Subcutaneous abdominal adipose tissue (tissue), 5 donors: ENCODE measurements around the gene HOXC13.

Experiments
- H3K27ac ChIP-seq: one replicate; pipeline ENCODE4 v1.7.0; 2013; ENCODE audit warnings: low read depth, mild to moderate bottlenecking, inconsistent platforms, low read length, moderate library complexity
- H3K27me3 ChIP-seq, 5 donors: one replicate each; pipeline ENCODE4 v1.7.0; 2013; ENCODE audit warnings: low read length in 5 of 5, inconsistent platforms in 1 of 5; ENCODE audit not compliant: control insufficient read depth in 5 of 5, insufficient read depth in 4 of 5
- H3K36me3 ChIP-seq, 5 donors: one replicate each; pipeline ENCODE4 v1.7.0; 2013; ENCODE audit warnings: low read length in 5 of 5; ENCODE audit not compliant: control insufficient read depth in 5 of 5, insufficient read depth in 5 of 5
- H3K4me1 ChIP-seq, 5 donors: one replicate each; pipeline ENCODE4 v1.7.0; 2013; ENCODE audit warnings: low read length in 5 of 5, mild to moderate bottlenecking in 3 of 5, moderate library complexity in 1 of 5; ENCODE audit not compliant: control insufficient read depth in 5 of 5, insufficient read depth in 5 of 5
- H3K4me3 ChIP-seq, 5 donors: one replicate each; pipeline ENCODE4 v1.7.0; 2013; ENCODE audit warnings: low read length in 5 of 5, low read depth in 1 of 5
- H3K9ac ChIP-seq, 5 donors: one replicate each; pipeline ENCODE4 v1.7.0; 2013; ENCODE audit warnings: low read length in 5 of 5, mild to moderate bottlenecking in 4 of 5, moderate library complexity in 3 of 5
- H3K9me3 ChIP-seq, 5 donors: one replicate each; pipeline ENCODE4 v1.7.0; 2013; ENCODE audit warnings: low read length in 5 of 5; ENCODE audit not compliant: control insufficient read depth in 5 of 5
- donor health status: healthy.
- donor health status: healthy.
- donor health status: healthy.
- donor health status: healthy.
- donor health status: healthy.

HOXC13 gene

DNA sequence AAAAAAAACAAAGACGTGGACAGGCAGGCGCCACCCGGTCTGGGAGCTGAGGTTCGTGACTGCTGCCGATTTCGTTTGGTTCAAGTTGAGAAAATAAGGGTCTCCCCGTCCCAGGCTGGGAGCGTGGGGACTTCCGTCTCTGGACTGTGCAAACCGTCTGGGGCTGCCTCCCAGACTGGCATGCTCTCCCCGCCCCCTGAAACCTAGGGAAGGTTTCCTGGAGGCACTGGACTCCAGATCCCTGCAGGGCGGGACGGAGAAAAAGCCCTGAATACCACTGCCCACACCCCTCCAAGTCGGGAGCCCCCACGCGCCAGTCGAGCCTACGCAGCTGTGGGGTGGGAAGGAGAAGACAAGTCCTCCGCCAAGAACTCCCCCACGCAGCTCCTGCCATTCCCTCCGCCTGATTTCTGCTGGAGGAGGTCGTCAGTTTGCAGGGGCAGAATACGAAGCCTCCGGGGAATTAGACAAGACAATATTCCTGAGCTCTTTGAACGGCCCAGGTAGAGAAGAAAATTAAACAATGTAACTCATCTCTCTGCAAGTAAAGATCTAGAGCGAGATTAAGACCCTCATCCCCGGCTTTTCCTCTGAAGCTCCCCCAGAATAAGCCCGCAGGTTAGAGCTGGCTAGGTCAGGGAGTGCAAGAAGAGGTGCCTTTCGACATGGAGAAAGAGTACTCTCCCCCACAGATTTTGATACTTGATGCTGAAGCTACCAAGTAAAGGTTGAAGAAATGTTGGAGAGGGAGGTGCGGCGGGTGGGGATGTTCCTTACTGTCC is 10.4 kb upstream of the HOXC13 start:
- no peak overlapping the region for H3K9ac ChIP-seq
- no peaks in the 10 kb centered on the region for H3K36me3 ChIP-seq
- H3K4me1 ChIP-seq, result peaks cover 0 to 9% (median 0%) of the 10 kb centered on the region in 5 donors
- peaks cover 67 to 97% (median 79%) of the 10 kb centered on the region in 5 donors for H3K27me3 ChIP-seq
- no peak overlapping the region for H3K27ac ChIP-seq
- H3K4me3 ChIP-seq, result no peak overlapping the region
- peaks cover 0 to 3% (median 0%) of the 10 kb centered on the region in 5 donors for H3K9me3 ChIP-seq

GRCh38 chr12:53929527-53929926 is 9.1 kb upstream of the HOXC13 start:
- H3K4me3 ChIP-seq, result no peak overlapping the region
- no peaks in the 10 kb centered on the region for H3K36me3 ChIP-seq
- H3K9me3 ChIP-seq, result peaks cover 0 to 3% (median 0%) of the 10 kb centered on the region in 5 donors
- no peak overlapping the region for H3K27ac ChIP-seq
- peaks cover 0 to 9% (median 0%) of the 10 kb centered on the region in 5 donors for H3K4me1 ChIP-seq
- peaks cover 78 to 98% (median 81%) of the 10 kb centered on the region in 5 donors for H3K27me3 ChIP-seq
- no peak overlapping the region for H3K9ac ChIP-seq

DNA sequence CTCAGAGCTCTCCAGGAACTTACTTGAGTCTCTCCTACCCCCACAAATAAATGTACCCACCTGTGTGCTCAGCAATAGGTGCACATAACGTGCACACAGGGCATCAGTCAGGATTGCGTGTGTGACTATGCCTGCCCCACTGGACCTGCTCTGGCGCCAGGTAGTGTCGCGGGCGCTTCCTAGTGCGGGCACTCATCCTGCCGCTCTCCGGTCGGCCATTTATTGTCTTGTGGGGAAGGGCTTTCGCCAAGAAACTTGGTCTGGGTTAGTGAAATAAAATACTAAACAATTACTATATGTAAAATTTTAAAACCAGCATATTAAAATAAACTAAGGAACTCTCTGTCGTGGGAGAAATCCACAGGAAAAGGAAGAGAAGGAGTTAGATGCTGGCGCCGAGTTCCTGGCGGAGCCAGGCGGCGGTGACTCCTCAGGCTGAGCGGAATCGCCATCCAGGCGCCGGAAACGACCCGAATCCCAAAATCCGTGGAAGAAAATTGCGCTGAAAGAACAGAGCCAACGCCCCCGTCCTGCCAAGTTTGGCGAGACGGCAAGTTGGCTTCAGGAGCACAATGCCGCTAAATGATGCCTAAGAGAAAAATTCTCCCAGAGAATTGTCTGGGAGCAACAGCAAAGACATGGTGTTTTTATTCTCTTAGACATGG is 7.9 kb upstream of the HOXC13 start:
- H3K27me3 ChIP-seq, result peaks cover 83 to 98% (median 89%) of the 10 kb centered on the region in 5 donors
- no peaks in the 10 kb centered on the region for H3K36me3 ChIP-seq
- peaks cover 0 to 9% (median 0%) of the 10 kb centered on the region in 5 donors for H3K4me1 ChIP-seq
- H3K9ac ChIP-seq, result no peak overlapping the region
- H3K4me3 ChIP-seq, result no peak overlapping the region
- no peak overlapping the region for H3K27ac ChIP-seq
- H3K9me3 ChIP-seq, result peaks cover 0 to 3% (median 0%) of the 10 kb centered on the region in 5 donors

GRCh38 chr12:53931844-53932581 is 6.6 kb upstream of the HOXC13 start:
- H3K27ac ChIP-seq, result no peak overlapping the region
- H3K27me3 ChIP-seq, result peaks cover 82 to 98% (median 89%) of the 10 kb centered on the region in 5 donors

DNA sequence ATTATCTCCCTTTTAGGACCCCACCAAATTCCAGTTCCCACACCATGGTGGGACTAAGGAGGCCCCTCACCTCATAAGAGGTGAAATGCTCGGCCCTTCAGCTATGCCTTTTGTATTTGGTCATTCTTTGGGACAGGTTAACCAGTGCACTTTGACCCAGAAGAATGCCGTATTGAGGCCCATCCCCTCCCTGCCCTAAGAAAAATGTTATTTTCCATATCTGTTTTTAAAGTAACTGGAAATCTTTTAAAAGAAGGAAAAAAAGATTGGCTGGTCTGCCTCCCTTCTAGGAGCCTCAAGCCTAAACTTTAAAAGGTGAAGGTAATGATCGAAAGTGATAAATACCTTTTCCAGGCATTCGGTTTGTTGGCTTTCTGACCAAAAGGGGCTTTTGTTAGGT is 5.7 kb upstream of the HOXC13 start:
- H3K27me3 ChIP-seq, result peaks cover 83 to 98% (median 93%) of the 10 kb centered on the region in 5 donors

More at GRCh38 chr12:53931844-53932581, 6.6 kb upstream of the HOXC13 start:
- peaks cover 0 to 9% (median 0%) of the 10 kb centered on the region in 5 donors for H3K4me1 ChIP-seq
- H3K4me3 ChIP-seq, result no peak overlapping the region
- H3K9me3 ChIP-seq, result peaks cover 0 to 3% (median 0%) of the 10 kb centered on the region in 5 donors
- no peak overlapping the region for H3K9ac ChIP-seq
- H3K36me3 ChIP-seq, result no peaks in the 10 kb centered on the region

GRCh38 chr12:53935383-53936341 is 3.0 kb upstream of the HOXC13 start:
- Histone ChIP-seq H3K9me3 (no peaks in the 10 kb centered on the region), H3K9ac (no peak overlapping the region), H3K27me3 (peaks cover 75 to 97% (median 91%) of the 10 kb centered on the region in 5 donors), H3K27ac (no peak overlapping the region), H3K4me3 (no peak overlapping the region), H3K4me1 (peaks cover 0 to 17% (median 4%) of the 10 kb centered on the region in 5 donors), H3K36me3 (no peaks in the 10 kb centered on the region)

More for the DNA sequence above, 5.7 kb upstream of the HOXC13 start:
- H3K27ac ChIP-seq, result no peak overlapping the region
- no peak overlapping the region for H3K4me3 ChIP-seq
- H3K9ac ChIP-seq, result no peak overlapping the region
- H3K36me3 ChIP-seq, result no peaks in the 10 kb centered on the region
- peaks cover 0 to 3% (median 0%) of the 10 kb centered on the region in 5 donors for H3K9me3 ChIP-seq
- H3K4me1 ChIP-seq, result peaks cover 0 to 5% (median 0%) of the 10 kb centered on the region in 5 donors

DNA sequence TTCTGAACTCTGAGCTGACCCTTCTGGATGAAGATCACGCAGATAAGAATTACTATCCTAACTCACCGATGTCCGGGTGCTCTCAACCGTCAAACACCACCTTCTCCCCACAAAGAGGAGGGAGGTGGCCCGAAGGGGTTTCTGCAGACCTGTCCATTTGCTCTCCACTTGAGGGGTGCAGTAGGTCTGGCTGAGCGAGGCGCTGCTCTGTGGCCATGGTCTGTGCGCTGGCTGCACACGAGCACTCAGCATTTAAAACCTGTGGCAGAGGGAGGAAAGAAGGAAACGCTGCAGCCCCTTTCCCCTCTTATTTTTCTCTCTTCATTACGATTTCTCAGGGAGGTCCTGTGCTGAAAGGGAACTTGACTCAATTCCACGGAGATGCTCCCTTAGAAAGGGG is 1.5 kb upstream of the HOXC13 start:
- Histone ChIP-seq H3K4me1 (peaks cover 0 to 17% (median 4%) of the 10 kb centered on the region in 5 donors), H3K9me3 (no peaks in the 10 kb centered on the region), H3K36me3 (no peaks in the 10 kb centered on the region), H3K4me3 (no peak overlapping the region), H3K27ac (no peak overlapping the region), H3K27me3 (peaks cover 79 to 95% (median 91%) of the 10 kb centered on the region in 5 donors), H3K9ac (no peak overlapping the region)

DNA sequence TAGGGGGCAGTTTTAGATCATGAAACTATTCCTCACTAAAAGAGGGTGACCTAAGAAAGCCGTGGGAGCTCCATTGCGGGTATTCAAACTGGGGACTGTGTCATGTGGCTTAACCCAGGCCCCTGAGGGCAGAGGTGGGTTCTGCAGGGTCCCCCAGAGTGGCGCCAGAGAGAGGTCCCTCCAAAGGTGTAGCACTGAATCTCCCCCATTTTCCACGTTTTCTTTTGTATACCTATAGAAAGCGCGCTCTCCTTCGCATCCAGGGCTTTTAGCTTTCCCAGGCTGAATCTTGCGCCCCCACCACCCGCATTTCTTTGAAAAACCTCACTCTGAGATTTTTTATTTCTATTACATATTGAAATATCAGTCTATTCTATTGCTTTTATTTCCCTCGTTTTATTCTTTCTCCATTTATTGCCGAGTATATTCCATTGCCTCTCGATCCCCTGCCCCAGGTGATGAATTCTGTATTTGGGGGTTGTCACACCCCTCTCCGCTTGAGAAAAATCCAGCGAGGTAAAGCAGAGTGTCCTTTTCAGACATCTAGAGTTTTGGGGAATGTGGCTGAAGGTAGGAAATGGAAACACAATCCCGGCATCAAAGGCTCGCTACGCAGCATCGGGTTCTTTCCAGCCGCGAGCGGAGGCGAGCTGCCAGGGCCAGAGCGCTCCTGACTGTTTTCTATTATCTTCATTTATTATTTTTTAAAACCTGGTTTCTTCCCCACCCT is 870 bp upstream of the HOXC13 start:
- Histone ChIP-seq H3K27ac (no peak overlapping the region), H3K4me1 (peaks cover 0 to 17% (median 4%) of the 10 kb centered on the region in 5 donors), H3K36me3 (no peaks in the 10 kb centered on the region), H3K9me3 (no peaks in the 10 kb centered on the region), H3K27me3 (peaks cover 79 to 94% (median 87%) of the 10 kb centered on the region in 5 donors), H3K4me3 (no peak overlapping the region), H3K9ac (no peak overlapping the region)
